Hindlimb muscle (tissue), 1 donor: ENCODE data around the gene TTC4. TPM values are rescaled to one million over a fixed set of nuclear protein-coding genes. Genes with fewer than 3 reads are reported as not detected.
"Not testable (repeated sequence)": the region's sequence is repeated elsewhere in the genome, so short reads cannot be mapped to it uniquely, and the experiment has no call there.

Experiments
- DNase-seq: peaks from one replicate; pipeline ENCODE4 v3.0.0-alpha.2; 2013
- polyA plus RNA-seq: library from polyadenylated mRNA; unstranded; fragments of 120-200 nt; gene quantifications from one replicate; pipeline ENCODE4 v1.2.1, GENCODE V29; 2013; ENCODE audit not compliant: insufficient read length

The TTC4 gene
- polyA plus RNA-seq, 1 donor, result 26.3 TPM

- no peak for DNase-seq
Observed at GRCh38 chr1:54750596-54750995, 34.9 kb downstream of the TTC4 start.

- DNase-seq, result no peak
Observed at GRCh38 chr1:54751426-54751825, 35.8 kb downstream of the TTC4 start.

GRCh38 chr1:54754045-54754444 is 38.4 kb downstream of the TTC4 start:
- no peak for DNase-seq

GRCh38 chr1:54754486-54755285 is 39.0 kb downstream of the TTC4 start:
- no peak for DNase-seq

GRCh38 chr1:54757833-54758232 is 42.2 kb downstream of the TTC4 start:
- DNase-seq, result no peak

GRCh38 chr1:54758678-54759348 is 43.2 kb downstream of the TTC4 start:
- DNase-seq, result no peak

GRCh38 chr1:54763816-54764132 is 48.1 kb downstream of the TTC4 start:
- no peak for DNase-seq

- DNase-seq, result peak; percentile 99
Observed at GRCh38 chr1:54764133-54764921, 48.7 kb downstream of the TTC4 start, which contains the start of gene PARS2. Gene PARS2 (minus strand): TSS chr1:54764523. CDS start chr1:54759161, 5,362 bp downstream.

GRCh38 chr1:54764922-54765561 is 49.4 kb downstream of the TTC4 start:
- DNase-seq, result no peak

GRCh38 chr1:54766726-54767125 is 51.1 kb downstream of the TTC4 start:
- no peak for DNase-seq

GRCh38 chr1:54767526-54767925 is 51.9 kb downstream of the TTC4 start:
- no peak for DNase-seq

- no peak for DNase-seq
Observed at GRCh38 chr1:54768093-54768492, 52.4 kb downstream of the TTC4 start.

GRCh38 chr1:54772951-54773350 is 57.3 kb downstream of the TTC4 start:
- no peak for DNase-seq

GRCh38 chr1:54774820-54775498 is 59.3 kb downstream of the TTC4 start:
- no peak for DNase-seq

GRCh38 chr1:54775828-54776721 is 60.4 kb downstream of the TTC4 start:
- not testable (repeated sequence) for DNase-seq

GRCh38 chr1:54777011-54777410 is 61.4 kb downstream of the TTC4 start:
- DNase-seq, result no peak

- no peak for DNase-seq
Observed at GRCh38 chr1:54777431-54777830, 61.8 kb downstream of the TTC4 start.

GRCh38 chr1:54781023-54781723 is 65.5 kb downstream of the TTC4 start:
- no peak for DNase-seq

- no peak for DNase-seq
Observed at GRCh38 chr1:54782156-54782555, 66.5 kb downstream of the TTC4 start.

- no peak for DNase-seq
Observed at GRCh38 chr1:54782588-54782987, 66.9 kb downstream of the TTC4 start.

GRCh38 chr1:54784066-54784465 is 68.4 kb downstream of the TTC4 start:
- no peak for DNase-seq
